HG02884 (cell line): Measurements from ENCODE around the gene NFATC4.

Source experiments
- ATAC-seq: cut with Tn5 transposase; IDR thresholded peaks from one replicate; pipeline ENCODE4 v1.9.1; 2021; ENCODE audit warnings: mild to moderate bottlenecking, moderate library complexity; ENCODE audit not compliant: unreplicated experiment

Gene NFATC4

DNA sequence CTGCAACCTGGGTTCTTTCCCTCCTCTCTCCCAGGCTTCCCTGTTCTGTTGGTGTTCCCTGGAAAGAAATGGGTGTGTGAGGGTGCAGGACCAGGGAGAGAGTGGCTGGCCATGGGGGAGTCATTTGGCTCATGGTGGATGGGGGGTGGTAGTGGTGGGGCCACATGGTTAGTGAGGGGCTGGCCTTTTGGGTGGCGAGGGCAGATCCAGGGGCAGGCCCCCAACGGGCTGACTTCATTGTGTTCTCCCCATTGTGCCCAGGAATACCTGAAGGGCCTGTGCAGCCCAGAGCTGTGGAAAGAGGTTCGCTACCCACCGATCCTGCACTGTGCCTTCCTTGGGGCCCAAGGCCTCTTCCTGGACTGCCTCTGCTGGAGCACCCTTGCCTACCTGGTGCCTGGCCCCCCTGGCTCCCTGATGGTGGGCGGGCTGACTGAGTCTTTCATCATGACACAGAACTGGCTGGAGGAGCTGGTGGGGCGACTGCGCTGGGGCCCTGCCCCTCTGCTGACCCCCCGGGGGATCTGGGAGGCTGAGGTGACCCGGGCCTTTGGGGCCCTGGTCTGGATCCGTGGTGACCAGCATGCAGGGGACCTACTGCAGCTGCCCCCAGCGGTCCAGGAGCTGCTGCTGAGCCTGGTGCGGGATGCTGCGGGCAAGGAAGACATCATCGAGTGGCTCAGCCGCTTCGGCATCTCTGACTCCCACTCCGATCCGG lies 39.8 kb downstream of the NFATC4 start:
- no peak for ATAC-seq

DNA sequence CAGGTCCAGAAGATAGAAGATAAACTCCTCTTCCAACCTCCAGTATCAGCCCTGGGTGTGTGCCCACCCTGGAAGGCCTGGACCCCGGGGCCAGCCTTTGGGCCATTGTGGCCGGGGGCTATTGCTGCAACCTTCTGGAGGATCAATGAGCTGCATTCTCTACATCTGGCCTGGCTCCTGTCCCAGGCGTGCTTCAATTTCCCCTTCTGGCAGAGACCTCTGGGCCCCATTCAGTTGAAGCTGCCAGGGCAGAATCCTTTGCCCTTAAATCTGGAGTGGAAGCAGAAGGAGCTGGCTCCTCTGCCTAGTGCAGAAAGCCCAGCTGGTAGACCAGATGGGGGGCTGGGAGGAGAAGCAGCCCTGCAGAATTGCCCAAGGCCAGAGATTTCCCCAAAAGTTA lies 40.8 kb downstream of the NFATC4 start:
- no peak for ATAC-seq

DNA sequence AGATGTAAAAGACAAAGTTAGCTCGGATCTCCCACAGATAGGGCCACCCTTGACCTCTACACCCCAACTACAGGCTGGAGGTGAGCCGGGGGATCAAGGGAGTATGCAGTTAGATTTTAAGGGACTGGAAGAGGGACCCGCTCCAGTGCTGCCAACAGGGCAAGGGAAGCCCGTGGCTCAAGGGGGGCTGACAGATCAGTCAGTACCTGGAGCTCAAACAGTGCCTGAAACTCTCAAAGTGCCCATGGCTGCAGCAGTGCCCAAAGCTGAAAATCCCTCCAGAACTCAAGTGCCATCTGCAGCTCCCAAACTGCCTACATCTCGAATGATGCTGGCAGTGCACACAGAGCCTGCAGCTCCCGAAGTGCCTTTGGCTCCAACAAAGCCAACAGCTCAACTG lies 41.2 kb downstream of the NFATC4 start:
- no peak for ATAC-seq

DNA sequence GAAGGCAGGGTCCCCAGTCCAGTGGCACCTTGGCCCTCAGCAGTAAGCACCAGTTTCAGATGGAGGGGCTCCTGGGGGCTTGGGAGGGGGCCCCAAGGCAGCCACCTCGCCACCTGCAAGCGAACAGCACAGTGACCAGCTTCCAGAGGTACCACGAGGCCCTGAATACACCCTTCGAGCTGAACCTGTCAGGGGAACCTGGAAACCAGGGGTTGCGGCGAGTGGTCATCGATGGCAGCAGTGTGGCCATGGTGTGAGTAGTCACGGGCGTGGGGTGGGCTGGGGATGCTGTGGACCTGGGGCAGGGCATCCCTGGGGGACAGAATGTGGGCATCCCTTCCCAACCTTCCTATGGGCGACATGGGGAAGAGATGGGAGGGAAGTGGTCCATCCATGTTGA lies 42.0 kb downstream of the NFATC4 start:
- no peak for ATAC-seq

DNA sequence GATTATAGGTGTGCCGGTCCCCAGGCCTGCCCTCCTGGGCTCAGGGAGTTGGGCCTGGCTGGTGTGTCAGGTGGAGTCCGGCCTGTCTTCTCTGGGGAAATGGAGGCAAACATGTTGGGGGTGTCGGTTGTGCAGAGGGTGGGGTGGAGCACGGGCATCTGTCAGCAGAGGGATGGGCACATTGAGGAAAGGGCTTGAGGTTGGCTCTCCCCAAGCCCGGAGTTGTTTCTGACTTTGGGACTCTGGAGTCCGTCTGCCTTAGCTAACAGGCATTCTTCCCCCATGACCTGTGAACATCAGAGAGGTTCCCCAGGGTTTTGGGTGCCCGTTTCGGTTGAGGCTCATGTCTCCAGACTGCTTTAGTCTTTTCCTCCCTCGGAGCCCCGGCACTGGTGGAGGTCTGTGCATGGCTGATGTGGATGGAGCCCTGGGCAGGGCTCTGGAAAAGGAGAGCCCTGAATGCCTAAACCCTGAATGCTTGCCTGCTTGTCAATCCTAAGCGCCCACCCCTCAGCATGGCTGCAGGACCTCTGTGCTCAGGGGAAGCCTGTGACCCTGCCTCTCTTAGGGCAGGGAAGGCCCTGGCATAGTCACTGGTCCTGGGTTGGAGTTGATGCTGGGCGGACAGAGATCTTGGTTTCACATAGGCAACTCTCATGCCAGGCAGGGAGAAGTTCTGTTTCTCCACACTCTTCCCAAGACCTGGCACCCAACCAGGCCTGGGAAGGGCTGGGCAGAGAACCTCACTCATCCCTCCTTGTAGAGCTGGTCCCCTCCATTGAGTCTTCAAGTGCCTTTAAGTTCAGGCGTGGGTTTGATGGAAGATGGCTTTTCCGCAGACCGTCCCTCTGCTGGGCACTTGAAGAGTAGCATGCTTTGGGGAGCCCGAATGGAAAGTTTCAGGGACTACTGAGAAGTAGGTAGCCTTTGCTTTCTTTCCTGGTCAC lies 43.7 kb downstream of the NFATC4 start:
- ATAC-seq, result no peak

DNA sequence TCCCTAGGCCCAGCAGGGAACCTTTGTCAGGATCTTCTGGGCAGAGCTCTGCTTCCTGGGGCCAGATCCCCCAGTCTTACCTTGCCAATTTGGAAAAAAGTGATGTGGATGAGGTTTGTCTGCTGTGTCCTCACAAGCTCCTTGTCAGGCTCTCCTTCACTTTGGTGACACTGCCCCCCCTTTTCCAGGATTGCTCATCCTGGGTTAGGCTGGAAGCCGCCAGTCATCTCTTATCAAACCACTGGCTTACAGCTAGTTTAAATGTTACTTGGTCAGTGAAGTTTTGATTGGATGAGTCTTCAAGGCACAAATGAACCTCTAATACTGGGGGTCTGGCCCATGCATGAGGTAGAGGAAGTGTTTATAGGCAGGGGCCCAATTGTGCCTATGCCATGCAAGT lies 46.1 kb downstream of the NFATC4 start:
- no peak for ATAC-seq

DNA sequence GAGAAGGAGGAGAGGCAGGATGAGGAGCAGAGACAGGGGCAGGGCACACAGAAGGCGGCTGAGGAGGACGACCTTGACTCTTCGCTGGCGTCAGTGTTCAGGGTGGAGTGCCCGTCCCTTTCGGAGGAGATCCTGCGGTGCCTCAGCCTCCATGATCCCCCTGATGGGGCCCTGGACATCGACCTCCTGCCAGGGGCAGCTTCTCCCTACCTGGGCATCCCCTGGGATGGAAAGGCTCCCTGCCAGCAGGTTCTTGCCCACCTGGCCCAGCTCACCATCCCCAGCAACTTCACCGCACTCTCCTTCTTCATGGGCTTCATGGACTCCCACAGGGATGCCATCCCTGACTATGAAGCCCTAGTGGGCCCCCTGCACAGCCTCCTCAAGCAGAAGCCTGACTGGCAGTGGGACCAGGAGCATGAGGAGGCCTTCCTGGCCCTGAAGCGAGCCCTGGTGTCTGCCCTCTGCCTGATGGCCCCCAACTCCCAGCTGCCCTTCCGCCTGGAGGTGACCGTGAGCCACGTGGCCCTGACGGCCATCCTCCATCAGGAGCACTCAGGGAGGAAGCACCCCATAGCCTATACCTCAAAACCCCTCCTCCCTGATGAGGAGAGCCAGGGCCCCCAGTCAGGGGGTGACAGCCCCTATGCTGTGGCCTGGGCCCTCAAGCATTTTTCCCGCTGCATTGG lies 46.9 kb downstream of the NFATC4 start:
- no peak for ATAC-seq

DNA sequence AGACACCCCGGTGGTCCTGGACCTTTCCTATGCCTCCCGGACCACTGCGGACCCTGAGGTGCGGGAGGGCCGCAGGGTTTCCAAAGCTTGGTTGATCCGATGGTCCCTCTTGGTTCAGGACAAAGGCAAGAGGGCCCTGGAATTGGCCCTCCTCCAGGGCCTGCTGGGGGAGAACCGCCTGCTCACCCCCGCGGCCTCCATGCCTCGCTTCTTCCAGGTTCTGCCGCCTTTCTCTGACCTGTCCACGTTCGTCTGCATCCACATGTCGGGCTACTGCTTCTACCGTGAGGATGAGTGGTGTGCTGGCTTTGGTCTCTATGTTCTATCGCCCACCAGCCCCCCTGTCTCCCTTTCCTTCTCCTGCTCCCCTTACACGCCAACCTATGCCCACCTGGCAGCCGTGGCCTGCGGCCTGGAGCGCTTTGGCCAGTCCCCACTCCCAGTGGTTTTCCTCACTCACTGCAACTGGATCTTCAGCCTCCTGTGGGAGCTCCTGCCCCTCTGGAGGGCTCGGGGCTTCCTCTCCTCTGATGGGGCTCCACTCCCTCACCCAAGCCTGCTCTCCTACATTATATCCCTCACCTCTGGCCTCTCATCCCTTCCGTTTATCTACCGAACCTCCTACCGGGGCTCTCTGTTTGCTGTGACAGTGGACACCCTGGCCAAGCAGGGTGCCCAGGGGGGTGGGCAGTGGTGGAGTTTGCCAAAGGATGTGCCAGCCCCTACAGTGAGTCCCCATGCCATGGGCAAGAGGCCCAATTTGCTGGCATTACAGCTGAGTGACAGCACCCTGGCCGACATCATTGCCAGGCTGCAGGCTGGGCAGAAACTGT lies 47.7 kb downstream of the NFATC4 start:
- no peak for ATAC-seq

DNA sequence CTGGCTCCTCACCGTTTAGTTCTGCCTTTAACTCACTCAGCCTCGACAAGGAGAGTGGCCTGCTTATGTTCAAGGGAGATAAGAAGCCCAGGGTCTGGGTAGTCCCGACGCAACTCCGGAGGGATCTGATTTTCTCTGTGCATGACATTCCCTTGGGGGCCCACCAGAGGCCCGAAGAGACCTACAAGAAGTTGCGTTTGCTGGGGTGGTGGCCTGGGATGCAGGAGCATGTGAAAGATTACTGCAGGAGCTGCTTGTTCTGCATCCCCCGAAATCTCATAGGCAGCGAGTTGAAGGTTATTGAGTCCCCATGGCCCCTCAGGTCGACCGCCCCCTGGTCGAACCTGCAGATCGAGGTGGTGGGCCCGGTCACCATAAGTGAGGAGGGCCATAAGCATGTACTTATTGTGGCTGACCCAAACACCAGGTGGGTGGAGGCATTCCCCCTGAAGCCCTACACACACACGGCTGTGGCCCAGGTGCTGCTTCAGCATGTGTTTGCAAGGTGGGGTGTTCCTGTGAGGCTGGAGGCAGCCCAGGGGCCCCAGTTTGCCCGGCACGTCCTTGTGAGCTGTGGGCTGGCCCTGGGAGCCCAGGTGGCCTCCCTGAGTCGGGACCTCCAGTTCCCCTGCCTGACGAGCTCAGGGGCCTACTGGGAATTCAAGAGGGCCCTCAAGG lies 48.4 kb downstream of the NFATC4 start:
- ATAC-seq, result no peak

DNA sequence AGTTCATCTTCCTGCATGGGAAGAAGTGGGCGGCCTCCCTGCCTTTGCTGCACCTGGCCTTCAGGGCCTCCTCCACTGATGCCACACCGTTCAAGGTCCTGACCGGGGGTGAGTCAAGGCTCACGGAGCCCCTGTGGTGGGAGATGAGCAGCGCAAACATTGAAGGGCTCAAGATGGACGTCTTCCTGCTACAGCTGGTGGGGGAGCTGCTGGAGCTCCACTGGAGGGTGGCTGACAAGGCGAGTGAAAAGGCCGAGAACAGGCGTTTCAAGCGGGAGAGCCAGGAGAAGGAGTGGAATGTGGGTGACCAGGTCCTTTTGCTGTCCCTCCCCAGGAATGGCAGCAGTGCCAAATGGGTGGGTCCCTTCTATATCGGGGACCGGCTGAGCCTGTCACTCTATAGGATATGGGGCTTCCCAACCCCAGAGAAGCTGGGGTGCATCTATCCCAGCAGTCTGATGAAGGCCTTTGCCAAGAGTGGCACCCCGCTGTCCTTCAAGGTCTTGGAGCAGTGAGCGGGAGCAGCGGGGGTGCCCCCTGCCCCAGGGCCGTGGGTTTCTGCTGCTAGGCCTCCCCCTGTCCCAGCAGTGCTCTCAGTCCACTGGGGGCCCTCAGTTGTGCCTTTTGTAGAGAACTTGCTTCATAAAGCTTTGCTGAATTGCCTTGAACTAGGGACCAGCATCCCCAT lies 49.1 kb downstream of the NFATC4 start:
- ATAC-seq, result no peak

DNA sequence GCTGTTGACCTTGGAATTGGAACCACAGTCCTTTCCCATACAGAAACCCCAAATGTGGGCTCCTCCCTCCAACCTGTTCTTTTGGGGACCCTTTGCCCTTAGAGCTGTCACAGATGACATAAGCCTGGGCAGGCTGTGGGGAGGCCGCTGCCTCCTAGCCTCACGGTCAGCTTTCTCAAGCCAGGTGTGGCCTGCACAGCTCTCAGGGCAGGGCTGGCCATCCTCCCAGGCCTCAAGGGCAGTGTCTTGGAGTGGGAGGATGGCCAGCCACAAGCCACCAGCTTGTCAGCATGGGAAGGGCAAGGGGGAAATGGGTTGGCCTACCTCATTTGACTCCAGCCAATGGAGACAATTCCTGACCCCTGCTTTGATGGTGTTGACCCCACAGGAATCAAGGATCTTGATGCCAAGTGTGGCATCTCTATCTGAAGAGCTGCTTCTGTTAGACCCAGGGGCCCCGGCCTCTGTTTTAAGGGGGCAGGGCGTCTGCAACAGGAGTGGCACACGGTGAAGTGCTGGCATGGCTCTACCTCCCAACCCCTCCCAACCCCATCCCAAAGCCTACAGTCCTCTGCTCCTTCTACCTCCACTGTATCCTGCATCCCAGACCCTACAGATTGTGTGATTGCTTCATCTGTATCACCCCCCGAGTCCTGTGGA lies 50.0 kb downstream of the NFATC4 start:
- no peak for ATAC-seq

DNA sequence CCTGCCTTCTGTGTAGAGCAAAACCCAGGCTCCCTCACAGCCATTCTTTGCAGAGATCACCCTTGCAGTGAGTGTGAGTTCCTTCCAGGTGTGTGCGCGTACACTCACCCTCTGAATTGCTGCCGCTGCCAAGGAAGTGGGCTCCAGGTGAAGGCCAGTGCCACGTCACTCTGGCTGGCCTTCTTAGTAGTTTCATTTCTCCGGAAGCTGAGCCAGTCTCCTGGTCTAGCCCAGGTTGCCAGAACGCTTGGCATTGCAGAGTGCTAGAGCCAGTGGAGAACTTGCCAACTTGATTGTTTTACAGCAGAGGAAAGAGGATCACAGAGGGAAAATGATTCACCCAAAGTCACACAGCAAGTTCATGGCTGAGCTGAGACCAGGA lies 50.5 kb downstream of the NFATC4 start:
- ATAC-seq, result no peak

DNA sequence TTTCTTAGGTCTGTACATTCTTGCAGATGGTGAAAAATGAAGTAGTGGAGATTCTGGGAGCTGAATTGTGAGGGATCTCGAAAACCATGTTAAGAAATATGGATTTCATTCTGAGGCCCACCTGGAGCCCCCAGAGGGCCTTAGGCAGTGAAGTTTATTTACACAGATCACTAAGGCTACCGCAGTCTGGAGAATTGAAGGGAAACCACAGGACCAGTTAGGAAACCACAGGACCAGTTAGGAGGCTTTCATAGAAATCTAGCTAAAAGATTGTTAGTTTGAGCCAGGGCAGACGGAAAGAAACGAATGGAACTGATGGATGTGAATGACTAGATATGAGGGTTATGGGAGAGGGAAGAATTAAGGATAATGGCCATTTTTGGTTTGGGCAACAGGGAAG lies 54.3 kb downstream of the NFATC4 start:
- ATAC-seq, result no peak

DNA sequence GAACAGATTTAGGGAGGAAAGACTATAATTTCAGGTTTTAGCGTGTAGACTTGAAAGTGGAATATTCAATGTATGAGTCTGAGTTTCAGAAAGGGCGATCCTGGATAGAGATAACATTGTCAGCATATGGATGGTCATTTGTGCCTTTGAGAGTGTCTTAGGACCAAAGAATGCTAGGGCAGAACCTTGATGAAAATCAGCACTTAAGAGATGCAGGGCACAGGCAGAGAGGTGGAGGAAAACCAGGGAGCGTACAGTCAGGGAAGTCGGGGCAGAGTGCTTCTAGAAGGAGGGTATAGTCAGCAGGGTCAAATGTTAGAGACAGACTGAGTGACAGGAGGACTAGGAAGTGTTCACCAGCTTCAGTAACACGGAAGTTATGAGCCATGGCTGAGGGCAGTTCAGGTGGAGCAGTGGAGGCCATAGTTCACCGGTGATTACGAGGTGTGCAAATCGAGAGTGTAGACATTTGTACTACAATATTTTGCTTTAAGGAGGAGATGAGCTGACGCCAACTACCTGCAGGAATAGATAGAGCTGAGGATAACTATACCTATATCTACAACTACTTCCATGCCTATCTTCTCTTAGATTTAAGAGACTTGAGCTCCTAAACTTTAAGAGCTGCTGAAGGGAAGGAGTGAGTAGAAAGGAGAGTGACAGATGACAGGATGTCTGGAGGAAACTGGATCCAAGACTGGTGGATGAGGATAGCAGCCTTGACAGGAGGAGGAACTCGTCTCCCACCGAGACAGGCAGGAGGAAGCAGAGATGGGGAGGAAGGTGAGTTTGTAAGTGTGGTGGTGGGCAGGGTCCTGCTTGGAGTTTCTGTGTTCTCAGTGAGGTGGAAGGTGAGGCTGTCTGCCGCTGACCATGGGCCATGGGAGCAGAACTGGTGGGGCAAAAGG lies 55.0 kb downstream of the NFATC4 start:
- ATAC-seq, result no peak

DNA sequence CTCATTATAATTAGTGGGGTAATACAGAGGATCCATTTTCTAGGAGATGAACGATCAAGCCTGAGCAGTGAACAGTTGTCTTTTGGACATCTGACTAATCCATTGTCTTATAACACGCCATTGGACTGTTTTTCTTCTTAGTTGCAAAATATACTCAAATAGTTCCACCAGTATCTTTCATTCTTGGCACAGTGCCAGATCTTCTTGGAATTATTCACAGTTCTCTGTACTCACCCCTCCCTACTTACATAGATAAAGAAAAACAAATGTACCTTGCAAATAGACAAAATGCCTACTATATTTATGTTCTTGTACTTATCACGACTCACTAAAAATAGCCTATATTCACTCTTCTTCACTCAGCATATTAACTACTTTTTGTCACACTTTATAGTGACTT lies 57.7 kb downstream of the NFATC4 start:
- ATAC-seq, result no peak

DNA sequence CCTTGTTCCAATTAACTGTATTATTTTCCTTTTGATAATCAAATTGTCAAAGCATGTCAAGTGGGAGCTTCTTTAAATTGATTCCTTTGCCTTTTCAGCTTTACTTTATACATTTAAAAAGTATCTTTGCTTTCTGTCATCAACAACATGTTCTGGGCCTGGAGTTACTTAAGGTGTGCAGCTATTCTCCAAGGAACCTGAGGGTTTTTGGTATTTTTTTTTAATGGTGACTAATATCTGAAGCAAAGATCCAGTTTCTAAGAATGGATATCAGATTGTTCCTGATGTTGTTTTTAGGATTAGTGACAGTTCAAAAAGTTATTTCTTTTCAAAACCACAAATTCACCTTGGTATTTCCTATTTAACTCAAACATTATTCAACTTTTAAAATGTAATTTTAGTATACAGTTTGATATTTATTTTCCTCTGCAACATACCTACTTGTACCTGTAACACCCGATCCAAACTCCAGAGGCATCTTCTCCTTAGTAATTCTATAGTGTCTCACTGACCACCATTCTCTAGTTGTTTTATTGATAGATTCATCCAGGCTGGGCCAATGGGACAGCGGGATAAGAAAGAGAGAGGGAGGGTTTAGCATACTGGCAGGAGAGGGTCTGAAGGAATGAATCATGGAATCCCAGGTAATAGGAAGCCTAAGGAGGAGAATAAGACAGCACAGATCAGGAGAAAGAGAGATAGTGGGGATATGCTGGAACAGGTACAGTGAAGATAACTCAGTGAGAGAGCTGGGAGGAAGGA lies 58.3 kb downstream of the NFATC4 start:
- no peak for ATAC-seq

DNA sequence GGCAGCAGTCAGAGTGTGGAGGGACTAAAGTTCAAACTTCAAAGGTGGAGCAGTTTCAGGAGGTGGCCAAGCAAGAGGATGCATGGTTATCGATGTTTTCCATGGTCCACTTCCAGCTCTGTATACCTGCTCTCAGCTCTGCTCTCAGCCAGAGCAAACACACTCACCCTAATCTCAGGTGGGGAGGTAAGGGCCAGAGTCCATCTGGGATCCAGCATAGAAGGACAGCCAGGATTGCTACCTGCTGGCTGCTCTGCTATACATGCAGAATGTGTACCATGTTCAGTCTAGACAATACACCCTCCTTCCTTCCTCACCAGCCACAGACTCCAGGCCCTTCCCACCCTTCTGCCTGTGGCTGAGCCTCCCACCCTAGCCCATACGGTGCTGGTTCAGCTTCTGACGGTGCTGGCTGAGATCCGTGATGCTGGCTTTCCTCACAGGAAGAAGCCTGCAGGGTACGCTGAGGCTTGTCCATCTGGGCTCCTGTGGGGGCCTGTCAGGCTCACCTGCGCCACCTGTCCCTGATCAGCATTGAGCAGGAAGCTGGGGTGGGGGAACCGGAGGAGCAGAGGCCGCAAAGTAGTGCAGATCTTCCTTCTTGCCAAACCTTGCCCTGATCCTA lies 59.0 kb downstream of the NFATC4 start:
- no peak for ATAC-seq
